HEK293 (cell line): ENCODE measurements around the gene DCHS2.

Source experiments
- CTCF ChIA-PET: fragments of 350-600 bp; formaldehyde crosslinking; extraction: SDS; loops from one replicate; lab custom pipeline; 2021; ENCODE audit warnings: antibody characterized with exemption; lab: Yijun Ruan, JAX
- POLR2A ChIA-PET: fragments of 300-600 bp; formaldehyde crosslinking; extraction: SDS; loops from one replicate; lab custom pipeline; 2020; ENCODE audit warnings: antibody characterized with exemption, inconsistent platforms; lab: Yijun Ruan, JAX
- H3K27ac ChIP-seq: fragments of 200-500 bp; sonication (Bioruptor generic); 2 replicates; pipeline ENCODE4 v1.5.1; 2014; ENCODE audit warnings: low read depth, low read length, control low read depth, inconsistent platforms; ENCODE audit errors: extremely low read depth
- H3K36me3 ChIP-seq, 2 experiments: fragments of 200-500 bp in 1 of 2; sonication (Bioruptor generic) in 1 of 2; 1 replicate in 1 of 2; 2 replicates in 1 of 2; pipeline ENCODE4 v1.5.1; 2014 to 2017; ENCODE audit warnings: inconsistent platforms in 2 of 2, low read length in 2 of 2; ENCODE audit not compliant: control insufficient read depth in 2 of 2, insufficient read depth in 1 of 2
- H3K4me1 ChIP-seq: fragments of 200-500 bp; sonication (Bioruptor generic); 2 replicates; pipeline ENCODE4 v1.5.1; 2014; ENCODE audit warnings: mild to moderate bottlenecking, low read length, inconsistent platforms; ENCODE audit not compliant: control insufficient read depth, insufficient read depth
- H3K4me3 ChIP-seq: 2 replicates; pipeline ENCODE4 v1.5.1; 2011; ENCODE audit warnings: low read depth, mild to moderate bottlenecking, control low read depth, low read length, moderate library complexity
- H3K9me3 ChIP-seq: fragments of 200-500 bp; sonication (Bioruptor generic); 2 replicates; pipeline ENCODE4 v1.5.1; 2014; ENCODE audit warnings: low read depth, low read length, inconsistent platforms; ENCODE audit not compliant: control insufficient read depth, insufficient read depth
- BCL11A ChIP-seq: fragments of 450-650 bp; formaldehyde crosslinking; IDR thresholded peaks from 2 replicates; pipeline ENCODE4 v1.5.1; 2016; ENCODE audit warnings: low read depth, missing biosample characterization, missing genetic modification characterization
- CTCF ChIP-seq: fragments of 450-650 bp; formaldehyde crosslinking; IDR thresholded peaks from 2 replicates; pipeline ENCODE4 v1.5.1; 2016; ENCODE audit warnings: missing biosample characterization, missing genetic modification characterization
- HIC1 ChIP-seq: fragments of 450-650 bp; formaldehyde crosslinking; IDR thresholded peaks from 2 replicates; pipeline ENCODE4 v1.5.1; 2016; ENCODE audit warnings: missing biosample characterization, missing genetic modification characterization
- KLF7 ChIP-seq: fragments of 450-650 bp; formaldehyde crosslinking; IDR thresholded peaks from 2 replicates; pipeline ENCODE4 v1.5.1; 2016; ENCODE audit warnings: missing biosample characterization, missing genetic modification characterization, borderline replicate concordance
- PATZ1 ChIP-seq: fragments of 450-650 bp; formaldehyde crosslinking; IDR thresholded peaks from 2 replicates; pipeline ENCODE4 v1.5.1; 2016; ENCODE audit warnings: missing biosample characterization, missing genetic modification characterization
- SP7 ChIP-seq: fragments of 450-650 bp; formaldehyde crosslinking; IDR thresholded peaks from 2 replicates; pipeline ENCODE4 v1.5.1; 2016; ENCODE audit warnings: missing biosample characterization, missing genetic modification characterization
- ZBTB1 ChIP-seq: fragments of 450-650 bp; formaldehyde crosslinking; IDR thresholded peaks from 2 replicates; pipeline ENCODE4 v1.5.1; 2016; ENCODE audit warnings: missing biosample characterization, missing genetic modification characterization
- ZBTB26 ChIP-seq: fragments of 450-650 bp; formaldehyde crosslinking; optimal IDR thresholded peaks from 2 replicates; pipeline ENCODE3; 2016; ENCODE audit warnings: missing biosample characterization, mild to moderate bottlenecking, missing genetic modification characterization
- ZBTB48 ChIP-seq: fragments of 450-650 bp; formaldehyde crosslinking; IDR thresholded peaks from 2 replicates; pipeline ENCODE4 v1.5.1; 2016; ENCODE audit warnings: missing biosample characterization, missing genetic modification characterization
- ZNF146 ChIP-seq: fragments of 450-650 bp; formaldehyde crosslinking; IDR thresholded peaks from 2 replicates; pipeline ENCODE4 v1.5.1; 2016; ENCODE audit warnings: missing biosample characterization, missing genetic modification characterization
- ZNF148 ChIP-seq: fragments of 450-650 bp; formaldehyde crosslinking; IDR thresholded peaks from 2 replicates; pipeline ENCODE4 v1.5.0; 2017; ENCODE audit warnings: missing biosample characterization, missing genetic modification characterization, borderline replicate concordance
- ZNF157 ChIP-seq: fragments of 450-650 bp; formaldehyde crosslinking; IDR thresholded peaks from 2 replicates; pipeline ENCODE4 v1.5.1; 2016; ENCODE audit warnings: missing biosample characterization, missing genetic modification characterization
- ZNF266 ChIP-seq: fragments of 450-650 bp; formaldehyde crosslinking; IDR thresholded peaks from 2 replicates; pipeline ENCODE4 v1.5.1; 2016; ENCODE audit warnings: missing biosample characterization, missing genetic modification characterization, low read depth
- ZNF274 ChIP-seq, 2 experiments: fragments of 200-500 bp in 1 of 2; fragments of 450-650 bp in 1 of 2; sonication (Bioruptor generic) in 1 of 2; formaldehyde crosslinking in 1 of 2; IDR thresholded peaks; 2 replicates each; pipeline versions ENCODE4 v1.5.1 to v1.6.1; 2014 to 2016; ENCODE audit warnings: borderline replicate concordance in 1 of 2, inconsistent platforms in 1 of 2, low read length in 1 of 2, missing biosample characterization in 1 of 2, missing genetic modification characterization in 1 of 2
- ZNF324 ChIP-seq: fragments of 450-650 bp; formaldehyde crosslinking; IDR thresholded peaks from 2 replicates; pipeline ENCODE4 v1.5.1; 2016; ENCODE audit warnings: missing biosample characterization, missing genetic modification characterization
- ZNF560 ChIP-seq: fragments of 450-650 bp; formaldehyde crosslinking; IDR thresholded peaks from 2 replicates; pipeline ENCODE4 v1.5.1; 2017; ENCODE audit warnings: missing biosample characterization, missing genetic modification characterization, borderline replicate concordance
- ZNF777 ChIP-seq: fragments of 450-650 bp; formaldehyde crosslinking; IDR thresholded peaks from 2 replicates; pipeline ENCODE4 v1.5.1; 2017; ENCODE audit warnings: missing biosample characterization, missing genetic modification characterization, borderline replicate concordance
- ZNF791 ChIP-seq: fragments of 450-650 bp; formaldehyde crosslinking; IDR thresholded peaks from 2 replicates; pipeline ENCODE4 v1.5.1; 2016; ENCODE audit warnings: missing biosample characterization, missing genetic modification characterization

Gene DCHS2

GRCh38 chr4:154364066-154364845 lies 127.3 kb downstream of the DCHS2 start:
- no peak overlapping the region for H3K4me3 ChIP-seq
- no peaks in the 10 kb centered on the region for H3K4me1 ChIP-seq
- ChIA-PET POLR2A (no interaction called here), CTCF (interaction anchor here (0.7 kb wide), 1 partner anchor 15 kb away, joined by 4 read pairs; no protein-coding TSS in a partner anchor)
- H3K36me3 ChIP-seq: no peaks in the 10 kb centered on the region
- H3K9me3 ChIP-seq: no peaks in the 10 kb centered on the region
- no peak overlapping the region for H3K27ac ChIP-seq
- TF ChIP-seq ZBTB26 (no peak), ZNF777 (tag by site-specific recombination) (no peak), ZNF146 (tag by site-specific recombination) (no peak), ZBTB1 (tag by site-specific recombination) (no peak), HIC1 (tag by site-specific recombination) (no peak), ZNF324 (tag by site-specific recombination) (no peak), ZNF560 (no peak), ZBTB48 (tag by site-specific recombination) (no peak), ZNF791 (no peak), ZNF157 (no peak)

- ChIA-PET POLR2A (no interaction called here), CTCF (no interaction called here)
- H3K9me3 ChIP-seq: no peaks in the 10 kb centered on the region
- no peaks in the 10 kb centered on the region for H3K4me1 ChIP-seq
- no peak overlapping the region for H3K27ac ChIP-seq
- no peaks in the 10 kb centered on the region for H3K36me3 ChIP-seq
- no peak overlapping the region for H3K4me3 ChIP-seq
- TF ChIP-seq ZNF148 (tag by site-specific recombination): no peak
Observed at GRCh38 chr4:154361450-154361849, 130.1 kb downstream of the DCHS2 start.

- TF ChIP-seq PATZ1 (no peak), KLF7 (tag by site-specific recombination) (no peak), ZNF274 (IDR thresholded peaks at IDR 0.05; ENCODE audit: low read length) (no peak), ZNF274 (tag by site-specific recombination; IDR thresholded peaks at IDR 0.05; ENCODE audit: borderline replicate concordance) (no peak), BCL11A (tag by site-specific recombination) (no peak), ZNF266 (no peak), SP7 (no peak), CTCF (tag by site-specific recombination) (no peak)
- H3K27ac ChIP-seq: no peak overlapping the region
- H3K4me1 ChIP-seq: no peaks in the 10 kb centered on the region
- H3K36me3 ChIP-seq: no peaks in the 10 kb centered on the region
- H3K4me3 ChIP-seq: no peak overlapping the region
- POLR2A ChIA-PET: no interaction called here
- no peaks in the 10 kb centered on the region for H3K9me3 ChIP-seq
- CTCF ChIA-PET: no interaction called here
Observed at GRCh38 chr4:154360491-154360890, 131.1 kb downstream of the DCHS2 start.
